ENCODE results near the gene SLC17A9. TPM values are rescaled to one million over a fixed set of nuclear protein-coding genes. Genes with fewer than 3 reads are reported as not detected.
A peak's percentile ranks its signal among the peaks of the same experiment; 100 is the strongest.

SLC17A9 gene
- total RNA-seq, 1 donor from 2014 or later = 0.76 TPM

GRCh38 chr20:62938105-62938888 lies 14.2 kb upstream of the SLC17A9 start, which contains the start of gene GID8:
TSS of gene GID8 (plus strand) at chr20:62938147. CDS start at chr20:62941503, 3,356 bp downstream.
- peak; percentile 32 for ATAC-seq

- ATAC-seq = no peak
Observed at GRCh38 chr20:62940875-62941274, 11.6 kb upstream of the SLC17A9 start.

GRCh38 chr20:62941792-62942191 lies 10.7 kb upstream of the SLC17A9 start:
- no peak for ATAC-seq

- ATAC-seq = no peak
Observed at GRCh38 chr20:62942456-62942855, 10.1 kb upstream of the SLC17A9 start.

GRCh38 chr20:62943396-62943795 lies 9.1 kb upstream of the SLC17A9 start:
- no peak for ATAC-seq

DNA sequence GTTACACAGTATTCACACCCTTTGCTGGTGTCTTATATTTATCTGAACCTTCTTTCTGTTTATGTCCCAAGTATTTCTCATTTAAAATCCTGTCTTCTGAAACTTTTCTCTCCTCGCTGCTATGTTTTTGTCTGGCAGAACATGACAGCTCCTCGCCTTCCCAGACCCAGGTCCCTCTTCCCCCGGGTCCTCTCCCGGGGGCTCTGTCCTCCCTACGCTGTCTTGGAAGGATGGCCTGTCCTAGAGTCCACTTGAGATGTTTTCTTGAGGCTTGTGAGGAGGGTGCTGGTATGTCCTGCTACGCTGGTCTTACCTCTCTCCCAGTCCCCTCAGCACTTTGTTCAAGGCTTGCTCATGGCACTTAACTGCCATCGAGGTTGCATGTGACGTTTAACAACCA lies 8.3 kb upstream of the SLC17A9 start:
- ATAC-seq = no peak

GRCh38 chr20:62944746-62945145 lies 7.8 kb upstream of the SLC17A9 start:
- no peak for ATAC-seq

- ATAC-seq = no peak
Observed at GRCh38 chr20:62945771-62946339, 6.7 kb upstream of the SLC17A9 start.

- no peak for ATAC-seq
Observed at GRCh38 chr20:62946918-62947317, 5.6 kb upstream of the SLC17A9 start.

- no peak for ATAC-seq
Observed at GRCh38 chr20:62947532-62948300, 4.8 kb upstream of the SLC17A9 start.

GRCh38 chr20:62949153-62949821 lies 3.2 kb upstream of the SLC17A9 start:
- ATAC-seq = no peak

- no peak for ATAC-seq
Observed at GRCh38 chr20:62949962-62950361, 2.5 kb upstream of the SLC17A9 start.

DNA sequence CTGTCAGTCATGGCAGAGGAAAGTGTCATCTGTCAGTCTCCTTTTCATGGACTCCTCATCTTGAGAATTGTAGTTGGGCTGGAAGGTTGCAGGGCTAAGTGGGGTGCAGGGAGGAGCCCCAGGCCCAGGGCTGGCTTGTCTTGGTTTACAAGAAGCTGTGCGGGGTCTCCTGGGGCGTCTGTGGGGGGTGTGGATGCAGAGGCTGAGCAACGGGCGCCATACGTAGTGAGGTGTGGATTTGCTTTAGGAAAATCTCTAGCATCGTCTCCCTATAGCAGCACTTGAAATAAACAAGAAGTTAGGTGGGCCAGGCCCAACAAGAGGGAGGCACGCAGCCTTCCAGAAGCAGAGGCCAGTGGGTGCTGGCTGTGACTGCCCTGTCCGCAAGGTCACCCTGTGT lies 1.8 kb upstream of the SLC17A9 start:
- ATAC-seq = no peak

- no peak for ATAC-seq
Observed at GRCh38 chr20:62951143-62951895, 1.2 kb upstream of the SLC17A9 start.

DNA sequence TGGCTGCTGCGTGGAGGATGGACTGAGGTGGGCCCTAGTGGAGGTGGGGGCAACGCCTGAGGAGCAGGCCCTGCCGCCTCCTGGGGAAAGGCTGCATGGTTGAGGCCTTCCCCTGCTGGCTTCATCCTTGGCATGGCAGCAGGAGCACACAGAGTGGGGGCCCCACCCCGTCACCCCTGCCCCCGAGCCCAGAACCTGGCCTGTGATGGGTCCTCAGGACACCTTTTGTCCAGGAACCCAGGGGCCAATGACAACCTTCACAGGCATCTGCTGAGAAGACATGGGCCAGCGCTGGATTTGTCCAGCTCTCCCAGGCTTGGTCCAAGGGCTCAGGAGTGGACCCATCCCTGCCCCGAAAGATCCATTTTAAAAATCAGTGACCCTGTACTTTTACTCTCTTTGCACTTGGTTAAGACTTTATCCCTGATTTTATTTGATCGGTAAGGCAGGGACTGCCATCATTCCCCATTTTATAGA lies 575 bp upstream of the SLC17A9 start:
- ATAC-seq = no peak

DNA sequence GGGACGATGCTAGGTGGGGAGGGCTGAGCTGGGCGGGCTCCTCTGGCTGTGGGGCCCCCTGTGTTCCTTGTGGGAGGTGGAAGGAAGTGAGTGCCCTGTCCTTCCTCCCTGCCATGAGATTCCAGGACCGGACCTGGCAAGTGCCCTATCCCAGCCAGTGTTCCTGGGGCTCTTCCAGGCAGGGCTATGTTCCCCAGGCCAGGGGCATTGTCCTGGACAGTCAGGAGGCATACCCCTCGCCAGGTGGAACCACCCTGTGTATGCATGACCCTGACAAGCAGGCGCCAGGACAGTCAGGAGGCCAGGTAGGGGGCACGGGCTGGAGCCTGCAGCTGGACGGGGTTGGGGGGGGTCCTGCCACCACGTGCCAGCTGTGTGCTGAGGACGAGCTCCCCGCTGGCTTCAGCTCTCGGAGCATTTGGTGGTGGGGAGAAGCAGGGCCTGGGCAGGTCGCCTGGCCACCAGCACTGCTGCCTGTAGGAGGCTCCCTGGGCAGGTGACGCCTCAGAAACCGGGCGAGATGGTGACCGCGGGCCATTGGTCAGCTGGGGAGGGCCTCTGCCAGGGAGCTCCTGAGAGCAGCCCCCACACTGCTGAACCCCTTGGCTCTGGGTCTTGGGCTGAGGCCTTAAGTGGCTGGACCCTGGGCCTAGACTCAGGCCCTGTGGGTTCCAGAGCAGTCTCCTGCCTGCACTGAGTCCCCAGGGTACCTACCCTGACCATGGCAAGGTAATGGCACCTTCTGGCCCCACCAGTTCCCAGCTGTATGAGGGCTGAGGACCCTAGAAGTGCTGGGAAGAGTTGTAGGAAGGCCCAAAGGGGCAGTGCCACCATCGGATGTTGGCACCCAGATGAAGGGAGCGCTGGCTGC lies 694 bp downstream of the SLC17A9 start:
- ATAC-seq = peak; percentile 12

DNA sequence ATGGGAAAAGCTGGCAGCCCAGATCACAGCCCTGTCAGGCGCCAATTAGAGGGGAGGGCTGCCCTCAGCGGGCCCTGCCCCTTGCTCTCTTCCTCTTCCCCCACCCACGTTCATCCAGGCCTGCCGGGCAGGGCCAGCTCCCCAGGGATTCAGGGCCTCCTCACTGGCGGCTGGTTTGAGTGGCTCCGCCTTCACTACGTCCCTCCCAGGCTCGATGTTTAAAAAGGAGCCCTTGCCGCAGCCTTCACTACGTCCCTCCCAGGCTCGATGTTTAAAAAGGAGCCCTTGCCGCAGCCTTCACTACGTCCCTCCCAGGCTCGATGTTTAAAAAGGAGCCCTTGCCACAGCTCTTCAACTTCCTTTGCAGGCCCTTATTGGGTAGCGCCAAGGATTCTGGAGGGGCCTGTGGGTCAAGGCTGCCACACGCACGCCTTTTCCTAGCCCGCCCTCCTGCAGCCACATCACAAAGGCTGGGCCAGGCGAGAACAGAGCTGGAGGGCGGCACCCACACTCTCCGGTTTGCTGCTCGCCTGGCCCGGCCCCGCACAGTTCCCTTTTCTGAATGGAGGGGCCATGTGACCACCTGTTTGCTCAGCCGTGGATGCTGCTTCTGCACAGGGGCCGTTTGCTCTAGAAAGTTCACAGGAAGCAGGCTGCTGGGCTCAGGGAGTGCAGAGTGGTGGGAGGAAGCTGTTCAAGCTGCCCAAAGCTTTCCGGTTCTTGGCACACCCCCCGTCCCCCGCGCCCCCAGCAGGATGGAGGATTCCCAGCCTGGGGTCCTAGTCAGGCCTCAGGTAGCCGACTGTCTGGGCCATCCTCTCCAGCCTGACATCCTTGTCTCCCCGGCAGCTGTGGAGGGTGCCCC lies 1.6 kb downstream of the SLC17A9 start:
- peak; percentile 62 for ATAC-seq

DNA sequence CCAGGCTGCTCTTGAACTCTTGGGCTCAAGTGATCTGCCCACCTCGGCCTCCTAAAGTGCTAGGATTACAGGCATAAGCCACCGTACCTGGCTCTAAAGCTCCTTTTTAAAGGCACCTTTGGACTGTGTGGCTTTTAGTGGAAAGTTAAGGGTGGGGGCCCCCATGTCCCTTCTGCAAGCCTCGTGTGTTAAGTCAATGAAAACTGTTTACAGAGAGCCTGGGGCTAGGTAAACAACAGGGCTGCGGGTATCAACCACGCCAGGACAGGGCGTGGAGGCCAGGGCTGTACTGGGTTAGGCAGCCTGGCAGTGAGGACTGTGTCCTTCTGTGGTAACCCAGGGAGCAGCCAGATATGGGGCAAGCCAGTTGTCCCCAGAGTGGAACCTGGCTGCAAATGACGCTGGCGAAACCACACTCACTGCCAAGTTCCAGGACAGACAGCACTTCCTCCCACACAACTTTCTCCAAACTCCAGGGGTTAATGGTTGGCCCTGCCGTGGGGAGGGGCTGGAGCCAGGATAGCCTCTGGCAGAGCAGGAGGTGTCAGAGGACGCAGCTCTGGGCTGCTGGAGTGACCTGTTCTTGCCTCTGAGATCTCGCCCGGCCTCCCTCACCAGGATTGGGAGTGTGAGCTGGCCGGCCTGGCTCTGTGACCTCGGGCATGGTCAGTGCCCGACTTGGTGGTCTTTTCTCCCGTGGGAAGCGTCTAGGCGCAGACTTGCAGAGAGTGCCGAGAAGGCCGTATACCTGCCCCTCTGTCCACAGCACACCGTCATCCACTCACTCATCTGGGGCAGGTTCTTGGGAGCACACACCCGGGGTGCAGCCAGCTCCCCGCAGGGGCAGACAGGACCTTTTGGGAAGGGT lies 3.2 kb downstream of the SLC17A9 start:
- ATAC-seq = no peak
